H9 (cell line): ENCODE data around the gene ANKRD29. TPM values are rescaled to one million over a fixed set of nuclear protein-coding genes. Genes with fewer than 3 reads are reported as not detected.
A peak's percentile ranks its signal among the peaks of the same experiment; 100 is the strongest.

Source experiments
- DNase-seq: peaks from one replicate; pipeline ENCODE4 v3.0.0-alpha.2; 2017
- H2AFZ ChIP-seq: one replicate; pipeline ENCODE4 v1.6.1; 2013; ENCODE audit warnings: mild to moderate bottlenecking, low read length, control low read depth, moderate library complexity
- H2AK5ac ChIP-seq: 2 replicates; pipeline ENCODE4 v1.6.1; 2013; ENCODE audit warnings: low read length, control low read depth, mixed read lengths; ENCODE audit not compliant: insufficient read length
- H2BK120ac ChIP-seq: one replicate; pipeline ENCODE4 v1.6.1; 2013; ENCODE audit warnings: low read depth, mild to moderate bottlenecking, low read length, control low read depth, inconsistent platforms; ENCODE audit not compliant: poor library complexity, severe bottlenecking
- H2BK12ac ChIP-seq: 2 replicates; pipeline ENCODE4 v1.6.1; 2013; ENCODE audit warnings: low read length, control low read depth, mixed read lengths, low read depth; ENCODE audit not compliant: insufficient read length
- H2BK15ac ChIP-seq: 2 replicates; pipeline ENCODE4 v1.6.1; 2013; ENCODE audit warnings: low read depth, low read length, control low read depth
- H2BK20ac ChIP-seq: one replicate; pipeline ENCODE4 v1.6.1; 2013; ENCODE audit warnings: low read depth, mild to moderate bottlenecking, low read length, control low read depth, inconsistent platforms; ENCODE audit not compliant: poor library complexity, severe bottlenecking
- H2BK5ac ChIP-seq: 2 replicates; pipeline ENCODE4 v1.6.1; 2013; ENCODE audit warnings: low read length, control low read depth, mixed read lengths; ENCODE audit not compliant: insufficient read length
- H3K14ac ChIP-seq: 2 replicates; pipeline ENCODE4 v1.6.1; 2013; ENCODE audit warnings: low read length, control low read depth; ENCODE audit not compliant: insufficient read depth
- H3K18ac ChIP-seq: 2 replicates; pipeline ENCODE4 v1.6.1; 2013; ENCODE audit warnings: low read depth, mild to moderate bottlenecking, mixed read lengths, low read length, control low read depth; ENCODE audit not compliant: insufficient read length
- H3K23ac ChIP-seq: 2 replicates; pipeline ENCODE4 v1.6.1; 2013; ENCODE audit warnings: low read length, control low read depth, mixed read lengths, low read depth; ENCODE audit not compliant: insufficient read length
- H3K23me2 ChIP-seq: 2 replicates; pipeline ENCODE4 v1.6.1; 2013; ENCODE audit warnings: low read depth, mild to moderate bottlenecking, mixed read lengths, low read length, control low read depth; ENCODE audit not compliant: insufficient read length, poor library complexity, severe bottlenecking
- H3K27ac ChIP-seq: 2 replicates; pipeline ENCODE4 v1.5.1; 2013; ENCODE audit warnings: low read length, control low read depth, mixed read lengths, low read depth; ENCODE audit not compliant: insufficient read length
- H3K27me3 ChIP-seq: 2 replicates; pipeline ENCODE4 v1.6.1; 2013; ENCODE audit warnings: low read length, control low read depth, inconsistent platforms; ENCODE audit not compliant: insufficient read depth
- H3K4ac ChIP-seq: 2 replicates; pipeline ENCODE4 v1.6.1; 2013; ENCODE audit warnings: low read depth, mild to moderate bottlenecking, control low read depth, inconsistent platforms, low read length, moderate library complexity
- H3K4me1 ChIP-seq: 2 replicates; pipeline ENCODE4 v1.6.1; 2013; ENCODE audit warnings: low read length, control low read depth, inconsistent platforms; ENCODE audit not compliant: insufficient read depth
- H3K4me2 ChIP-seq: 2 replicates; pipeline ENCODE4 v1.6.1; 2013; ENCODE audit warnings: low read length, control low read depth, mixed read lengths; ENCODE audit not compliant: insufficient read length, insufficient read depth
- H3K56ac ChIP-seq: 2 replicates; pipeline ENCODE4 v1.6.1; 2013; ENCODE audit warnings: low read depth, mild to moderate bottlenecking, mixed read lengths, low read length, control low read depth; ENCODE audit not compliant: insufficient read length
- H3K79me1 ChIP-seq: 2 replicates; pipeline ENCODE4 v1.6.1; 2013; ENCODE audit warnings: low read depth, mild to moderate bottlenecking, moderate library complexity, low read length, control low read depth, inconsistent platforms; ENCODE audit not compliant: insufficient read depth, poor library complexity, severe bottlenecking
- H3K79me2 ChIP-seq: 2 replicates; pipeline ENCODE4 v1.6.1; 2013; ENCODE audit warnings: low read length, control low read depth, inconsistent platforms; ENCODE audit not compliant: insufficient read depth
- H3K9ac ChIP-seq: 2 replicates; pipeline ENCODE4 v1.6.1; 2013; ENCODE audit warnings: low read length, control low read depth, mixed read lengths; ENCODE audit not compliant: insufficient read length; ENCODE audit errors: extremely low read depth
- H3K9me3 ChIP-seq: one replicate; pipeline ENCODE4 v1.6.1; 2013; ENCODE audit warnings: low read depth, low read length, inconsistent platforms; ENCODE audit not compliant: control insufficient read depth
- H3T11ph ChIP-seq: one replicate; pipeline ENCODE4 v1.6.1; 2013; ENCODE audit warnings: mild to moderate bottlenecking, low read length, control low read depth, inconsistent platforms
- H4K20me1 ChIP-seq: one replicate; pipeline ENCODE4 v1.6.1; 2013; ENCODE audit not compliant: control insufficient read depth, insufficient read length, insufficient read depth
- H4K5ac ChIP-seq: 2 replicates; pipeline ENCODE4 v1.6.1; 2013; ENCODE audit warnings: low read depth, mild to moderate bottlenecking, mixed read lengths, low read length, control low read depth; ENCODE audit not compliant: insufficient read length
- H4K8ac ChIP-seq: replicated peaks from 2 replicates; pipeline ENCODE4 v1.6.1; 2013; ENCODE audit warnings: low read length, control low read depth, mixed read lengths, low read depth; ENCODE audit not compliant: insufficient read length
- H4K91ac ChIP-seq: 2 replicates; pipeline ENCODE4 v1.6.1; 2013; ENCODE audit warnings: low read depth, mild to moderate bottlenecking, moderate library complexity, mixed read lengths, low read length, control low read depth; ENCODE audit not compliant: insufficient read length
- H3K27ac Mint-ChIP-seq, 3 experiments: 2 replicates in 2 of 3; 3 replicates in 1 of 3; pipeline ENCODE4 v1.8.0; 2020 to 2021; ENCODE audit warnings: mixed read lengths in 3 of 3, mild to moderate bottlenecking in 1 of 3, moderate library complexity in 1 of 3
- H3K27me3 Mint-ChIP-seq: 2 replicates; pipeline ENCODE4 v1.8.0; 2021; ENCODE audit warnings: low read depth, mild to moderate bottlenecking, moderate library complexity, mixed read lengths
- H3K36me3 Mint-ChIP-seq, 3 experiments: 2 replicates in 2 of 3; 3 replicates in 1 of 3; pipeline ENCODE4 v1.8.0; 2020 to 2021; ENCODE audit warnings: low read depth in 3 of 3, mixed read lengths in 3 of 3; ENCODE audit not compliant: insufficient read depth in 1 of 3
- H3K4me1 Mint-ChIP-seq, 2 experiments: 2 replicates each; pipeline ENCODE4 v1.8.0; 2020; ENCODE audit warnings: mixed read lengths in 2 of 2
- H3K4me3 Mint-ChIP-seq, 2 experiments: 2 replicates in 1 of 2; 3 replicates in 1 of 2; pipeline ENCODE4 v1.8.0; 2020 to 2021; ENCODE audit warnings: mild to moderate bottlenecking in 2 of 2, mixed read lengths in 2 of 2, moderate library complexity in 1 of 2
- H3K9me3 Mint-ChIP-seq, 2 experiments: 2 replicates in 1 of 2; 3 replicates in 1 of 2; pipeline ENCODE4 v1.8.0; 2020; ENCODE audit warnings: mild to moderate bottlenecking in 2 of 2, mixed read lengths in 2 of 2, moderate library complexity in 1 of 2
- CTCF ChIP-seq: fragments of 200-600 bp; sonication (generic); conservative IDR thresholded peaks from 3 replicates; pipeline ENCODE4 v1.8.0; 2021; ENCODE audit warnings: antibody characterized with exemption, mild to moderate bottlenecking
- WGBS: extraction: QIAGEN DNeasy Blood & Tissue Kit; methylation state at CpG from one replicate; pipeline ENCODE4 v1.1.7; 2013; ENCODE audit warnings: missing lambda C conversion rate, low lambda C conversion rate, mixed read lengths; ENCODE audit not compliant: insufficient read length; ENCODE audit errors: extremely low coverage; 5-methylcytosine and 5-hydroxymethylcytosine counted together
- total RNA-seq: library from RNA; stranded (reverse); gene quantifications from 2 replicates; pipeline ENCODE4 v1.2.1, GENCODE V29; 2021

Gene ANKRD29
- total RNA-seq, 1 experiment from 2014 or later = 2.1 TPM

- Histone ChIP-seq H2AK5ac (no peak overlapping the region), H3K79me1 (no peaks in the 10 kb centered on the region), H3K4ac (no peak overlapping the region), H3K27ac (no peak overlapping the region), H3K23ac (no peak overlapping the region), H2BK120ac (no peak overlapping the region), H2BK20ac (no peak overlapping the region), H3K14ac (no peak overlapping the region), H3K79me2 (no peaks in the 10 kb centered on the region), H4K20me1 (no peaks in the 10 kb centered on the region), H3K9ac (no peak overlapping the region), H3K23me2 (peaks cover 7% of the 10 kb centered on the region), H3K4me2 (peak overlapping the region; percentile 47), H4K91ac (no peak overlapping the region), H2BK12ac (no peak overlapping the region), H3K27me3 (peaks cover 18% of the 10 kb centered on the region; the same call in 1 of the 2 replicates), H3K9me3 (no peaks in the 10 kb centered on the region), H4K8ac (no peak overlapping the region), H2BK5ac (no peak overlapping the region), H3K18ac (no peak overlapping the region), H2AFZ (no peak overlapping the region), H4K5ac (no peak overlapping the region), H3T11ph (no peak overlapping the region), H3K56ac (no peak overlapping the region), H2BK15ac (no peak overlapping the region), H3K4me1 (no peaks in the 10 kb centered on the region)
- no CpG with 5 or more reads among the region's 5 CpGs for WGBS
- DNase-seq = no peak
- no peak for TF ChIP-seq CTCF
- Mint-ChIP-seq H3K27me3 (peaks cover 69% of the 10 kb centered on the region), H3K4me1 (peaks cover 9 to 11% of the 10 kb centered on the region in 2 experiments), H3K36me3 (no peaks in the 10 kb centered on the region), H3K9me3 (no peaks in the 10 kb centered on the region), H3K4me3 (peak overlapping the region; percentile 54 to 79), H3K27ac (no peak overlapping the region)
Observed at GRCh38 chr18:23688528-23688927, 25.8 kb upstream of the ANKRD29 start.
